Measurements from ENCODE around the gene COL3A1. TPM values are rescaled to one million over a fixed set of nuclear protein-coding genes. Genes with fewer than 3 reads are reported as not detected.

Gene COL3A1
- total and polyA plus RNA-seq, 4 donors: 45.3 to 2,500 (median 369) TPM

DNA sequence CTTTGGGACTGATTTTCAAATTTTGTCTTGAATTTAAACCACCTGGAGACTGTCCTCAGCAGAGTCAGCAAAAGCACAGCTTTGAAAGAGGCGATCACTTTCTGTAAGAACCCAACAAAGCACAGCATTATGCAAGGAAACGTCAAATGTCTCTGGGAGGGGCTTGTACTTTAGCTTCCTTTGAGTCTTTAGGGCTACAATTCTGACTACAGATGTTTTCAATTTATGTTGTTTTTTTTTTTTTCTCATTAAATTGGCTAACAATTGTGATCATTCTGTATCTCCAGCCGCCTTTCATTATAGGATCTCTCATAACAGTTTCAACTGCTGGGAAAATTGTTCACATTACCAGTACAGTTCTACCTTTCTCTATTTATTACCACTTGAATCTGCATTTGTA, 48.3 kb downstream of the COL3A1 start:
- Histone ChIP-seq H3K36me3 (ENCODE audit: control insufficient read depth in 4 of 4, insufficient read depth in 4 of 4, low read length in 4 of 4) (no peaks in the 10 kb centered on the region), H3K27me3 (ENCODE audit: control insufficient read depth in 3 of 3, insufficient read depth in 3 of 3, low read length in 2 of 3) (no peaks in the 10 kb centered on the region), H3K4me1 (ENCODE audit: control insufficient read depth in 5 of 5, insufficient read depth in 5 of 5, low read length in 5 of 5) (peaks cover 0 to 9% (median 2%) of the 10 kb centered on the region in 5 donors), H3K9me3 (ENCODE audit: control insufficient read depth in 4 of 4, insufficient read depth in 3 of 4, low read length in 3 of 4) (no peaks in the 10 kb centered on the region), H3K27ac (ENCODE audit: low read depth in 1 of 2, low read length in 1 of 2) (no peak overlapping the region), H3K4me3 (no peak overlapping the region), H3K9ac (ENCODE audit: insufficient read depth in 1 of 2, low read length in 2 of 2) (no peak overlapping the region)
- TF ChIP-seq, protein P1, sequence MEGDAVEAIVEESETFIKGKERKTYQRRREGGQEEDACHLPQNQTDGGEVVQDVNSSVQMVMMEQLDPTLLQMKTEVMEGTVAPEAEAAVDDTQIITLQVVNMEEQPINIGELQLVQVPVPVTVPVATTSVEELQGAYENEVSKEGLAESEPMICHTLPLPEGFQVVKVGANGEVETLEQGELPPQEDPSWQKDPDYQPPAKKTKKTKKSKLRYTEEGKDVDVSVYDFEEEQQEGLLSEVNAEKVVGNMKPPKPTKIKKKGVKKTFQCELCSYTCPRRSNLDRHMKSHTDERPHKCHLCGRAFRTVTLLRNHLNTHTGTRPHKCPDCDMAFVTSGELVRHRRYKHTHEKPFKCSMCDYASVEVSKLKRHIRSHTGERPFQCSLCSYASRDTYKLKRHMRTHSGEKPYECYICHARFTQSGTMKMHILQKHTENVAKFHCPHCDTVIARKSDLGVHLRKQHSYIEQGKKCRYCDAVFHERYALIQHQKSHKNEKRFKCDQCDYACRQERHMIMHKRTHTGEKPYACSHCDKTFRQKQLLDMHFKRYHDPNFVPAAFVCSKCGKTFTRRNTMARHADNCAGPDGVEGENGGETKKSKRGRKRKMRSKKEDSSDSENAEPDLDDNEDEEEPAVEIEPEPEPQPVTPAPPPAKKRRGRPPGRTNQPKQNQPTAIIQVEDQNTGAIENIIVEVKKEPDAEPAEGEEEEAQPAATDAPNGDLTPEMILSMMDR (IDR thresholded peaks at IDR 0.05; ENCODE audit: control extremely low read depth, extremely low read depth): no peak
- ATAC-seq (ENCODE audit: insufficient read depth, low FRiP score): no peak
- 70 to 81% methylated on average over 3 of the region's 3 CpGs for WGBS, 2 donors
- DNase-seq: peak in 1 of 3 donors; percentile 42

DNA sequence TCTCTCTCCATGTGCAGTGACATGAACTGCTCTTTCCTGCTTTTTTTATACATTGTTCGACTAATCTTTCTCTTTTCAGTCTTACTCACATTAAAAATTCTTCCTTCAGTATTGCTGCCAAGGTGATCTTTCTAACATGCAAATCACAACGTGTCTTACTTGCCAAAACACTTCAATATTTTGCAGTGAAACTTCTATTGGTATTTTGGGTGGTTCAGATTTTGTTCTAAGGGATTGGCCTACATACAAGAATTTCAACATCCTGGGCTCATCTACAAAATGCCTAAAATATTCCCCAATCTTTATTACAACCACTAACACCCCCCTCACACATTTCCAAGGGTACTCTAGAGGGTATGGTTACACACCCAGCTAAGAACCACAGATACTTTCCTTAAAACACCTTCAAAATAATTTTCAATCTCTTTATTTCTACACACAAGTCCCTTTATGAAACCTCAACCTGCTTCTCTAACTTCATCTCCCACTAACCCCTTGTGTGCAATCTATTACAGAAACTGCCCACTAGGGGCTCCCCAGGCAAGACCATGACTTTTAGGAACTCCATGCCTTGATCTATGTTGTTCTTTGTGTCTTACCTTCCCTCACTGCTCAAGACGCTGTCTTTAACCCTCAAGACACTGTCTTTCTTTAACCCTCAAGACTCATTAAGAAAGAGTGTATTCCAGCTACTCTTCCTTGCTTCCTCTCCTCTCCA, 50.9 kb downstream of the COL3A1 start:
- no peak overlapping the region for H3K27ac ChIP-seq (ENCODE audit: low read depth in 1 of 2, low read length in 1 of 2)
- TF ChIP-seq, protein P1 (IDR thresholded peaks at IDR 0.05; ENCODE audit: control extremely low read depth, extremely low read depth): no peak
- no peaks in the 10 kb centered on the region for H3K9me3 ChIP-seq (ENCODE audit: control insufficient read depth in 4 of 4, insufficient read depth in 3 of 4, low read length in 3 of 4)
- ATAC-seq (ENCODE audit: insufficient read depth, low FRiP score): no peak
- no peaks in the 10 kb centered on the region for H3K27me3 ChIP-seq (ENCODE audit: control insufficient read depth in 3 of 3, insufficient read depth in 3 of 3, low read length in 2 of 3)
- H3K36me3 ChIP-seq (ENCODE audit: control insufficient read depth in 4 of 4, insufficient read depth in 4 of 4, low read length in 4 of 4): no peaks in the 10 kb centered on the region
- WGBS, 2 donors: 46 to 72% methylated on average over 3 of the region's 3 CpGs
- H3K4me3 ChIP-seq: no peak overlapping the region
- peaks cover 0 to 2% (median 0%) of the 10 kb centered on the region in 5 donors for H3K4me1 ChIP-seq (ENCODE audit: control insufficient read depth in 5 of 5, insufficient read depth in 5 of 5, low read length in 5 of 5)
- H3K9ac ChIP-seq (ENCODE audit: insufficient read depth in 1 of 2, low read length in 2 of 2): no peak overlapping the region
- no peak for DNase-seq

DNA sequence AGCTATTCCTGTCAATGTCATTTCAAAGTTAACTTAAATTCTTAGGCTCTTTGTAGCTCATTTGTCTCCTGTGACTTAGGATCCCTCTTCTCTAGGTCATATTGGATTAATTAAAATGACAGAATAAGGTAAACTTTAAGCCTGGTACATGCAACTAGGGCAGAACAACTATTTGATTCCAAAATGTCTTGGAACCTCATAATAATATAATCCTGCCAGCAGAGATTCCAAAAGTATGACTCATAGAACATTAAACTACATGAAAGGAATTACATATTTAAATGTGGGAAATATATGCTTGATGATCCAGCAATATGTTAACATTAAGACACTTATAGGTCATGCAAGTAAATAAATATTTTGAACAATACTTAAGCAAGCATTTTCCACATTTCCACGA, 63.3 kb downstream of the COL3A1 start:
- no peak overlapping the region for H3K27ac ChIP-seq (ENCODE audit: low read depth in 1 of 2, low read length in 1 of 2)
- DNase-seq: peak in 2 of 3 donors; percentile 46 to 54
- ATAC-seq (ENCODE audit: insufficient read depth, low FRiP score): no peak
- WGBS, 2 donors: 70 to 90% methylated on average over 1 of the region's 1 CpG
- peaks cover 0 to 50% (median 25%) of the 10 kb centered on the region in 4 donors for H3K36me3 ChIP-seq (ENCODE audit: control insufficient read depth in 4 of 4, insufficient read depth in 4 of 4, low read length in 4 of 4)
- H3K27me3 ChIP-seq (ENCODE audit: control insufficient read depth in 3 of 3, insufficient read depth in 3 of 3, low read length in 2 of 3): no peaks in the 10 kb centered on the region
- peaks cover 0 to 2% (median 0%) of the 10 kb centered on the region in 4 donors for H3K9me3 ChIP-seq (ENCODE audit: control insufficient read depth in 4 of 4, insufficient read depth in 3 of 4, low read length in 3 of 4)
- H3K4me1 ChIP-seq (ENCODE audit: control insufficient read depth in 5 of 5, insufficient read depth in 5 of 5, low read length in 5 of 5): no peaks in the 10 kb centered on the region
- TF ChIP-seq, protein P1 (IDR thresholded peaks at IDR 0.05; ENCODE audit: control extremely low read depth, extremely low read depth): no peak
- H3K4me3 ChIP-seq: no peak overlapping the region
- no peak overlapping the region for H3K9ac ChIP-seq (ENCODE audit: insufficient read depth in 1 of 2, low read length in 2 of 2)

All from lung (tissue), 12 donors.